GM21381 (cell line): ENCODE measurements around the gene TBCA.
"Not testable (repeated sequence)": the region's sequence is repeated elsewhere in the genome, so short reads cannot be mapped to it uniquely, and the experiment has no call there.

Experiments used
- ATAC-seq: cut with Tn5 transposase; IDR thresholded peaks from one replicate; pipeline ENCODE4 v1.9.1; 2021; ENCODE audit warnings: mild to moderate bottlenecking, moderate library complexity; ENCODE audit not compliant: unreplicated experiment

The TBCA gene

DNA sequence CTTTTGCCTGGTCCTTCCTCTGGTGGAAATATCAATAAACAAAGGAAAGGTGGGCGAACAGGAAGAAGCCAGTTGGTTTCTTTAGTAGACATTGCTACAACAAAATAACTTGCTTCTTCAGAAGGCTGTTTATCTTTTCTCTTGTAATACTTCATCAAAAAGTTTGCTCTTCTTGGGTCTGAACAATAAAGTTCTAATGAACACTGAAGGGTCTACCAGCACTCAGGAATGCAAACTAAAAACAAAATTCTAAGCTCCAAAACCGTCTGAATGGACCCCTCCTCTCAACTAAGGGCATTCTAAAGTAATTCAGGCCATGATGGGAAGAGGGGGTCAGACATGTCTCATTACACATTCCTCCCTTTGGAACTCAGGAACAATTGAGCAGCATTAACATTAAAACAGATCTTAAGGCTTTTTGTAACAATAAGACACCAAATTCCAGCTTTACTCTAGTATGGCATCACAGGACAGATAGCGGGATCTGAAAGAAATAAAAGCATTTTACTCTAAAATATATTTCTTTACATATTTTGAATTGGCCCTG, 2.3 kb downstream of the TBCA start:
- ATAC-seq: no peak

- no peak for ATAC-seq
Observed at GRCh38 chr5:77772729-77773128, 3.4 kb downstream of the TBCA start.

GRCh38 chr5:77771452-77771851, 4.7 kb downstream of the TBCA start:
- ATAC-seq: no peak

DNA sequence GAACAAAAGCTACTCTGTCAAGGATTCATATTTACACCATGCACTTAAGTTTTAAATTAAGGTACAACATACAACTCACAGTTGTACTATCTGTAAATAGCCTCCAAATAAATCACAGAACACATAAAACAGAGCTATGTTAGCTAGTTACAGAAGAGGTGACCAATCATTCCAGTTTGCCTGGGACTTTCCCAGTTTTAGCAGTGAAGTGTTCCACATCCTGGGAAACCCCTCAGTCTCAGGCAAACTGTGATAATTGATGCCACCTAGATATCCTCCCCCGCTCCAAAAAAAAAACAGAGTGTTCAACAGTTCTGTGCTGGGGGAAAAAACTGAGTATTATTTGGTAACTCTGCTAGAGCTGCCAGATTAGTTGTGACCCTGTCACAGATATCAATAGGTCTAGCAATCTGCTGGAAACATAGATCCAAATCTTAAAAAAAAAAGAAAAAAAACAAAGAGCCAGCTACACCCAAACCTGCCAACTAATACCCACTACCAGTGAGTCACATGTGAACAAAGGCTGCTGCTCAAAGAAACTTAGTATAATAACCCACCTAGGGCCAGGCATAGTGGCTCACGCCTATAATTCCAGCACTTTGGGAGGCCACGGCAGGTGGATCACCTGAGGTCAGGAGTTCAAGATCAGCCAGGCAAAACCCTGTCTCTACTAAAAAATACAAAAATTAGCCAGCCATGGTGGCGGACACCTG, 5.7 kb downstream of the TBCA start:
- no peak for ATAC-seq

- ATAC-seq: no peak
Observed at GRCh38 chr5:77768978-77769377, 7.2 kb downstream of the TBCA start.

DNA sequence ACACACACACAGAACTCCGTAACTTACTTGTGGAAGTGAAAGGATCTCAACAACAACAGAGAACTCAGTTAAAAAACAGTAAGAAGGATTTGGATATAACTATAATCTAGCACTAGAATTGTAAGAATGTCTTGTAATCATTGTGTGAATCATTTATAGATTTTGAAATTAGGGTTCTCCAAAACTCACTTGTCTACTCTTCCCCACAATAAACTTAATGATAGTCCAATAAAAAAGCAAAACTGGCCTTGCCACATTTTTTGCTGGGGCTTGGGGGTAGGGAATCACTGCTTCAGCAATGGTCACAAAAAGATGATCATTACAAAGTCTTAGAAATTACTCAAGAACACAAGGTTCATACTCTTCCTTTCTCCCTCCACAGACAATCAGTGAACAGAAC, 8.8 kb downstream of the TBCA start:
- no peak for ATAC-seq

DNA sequence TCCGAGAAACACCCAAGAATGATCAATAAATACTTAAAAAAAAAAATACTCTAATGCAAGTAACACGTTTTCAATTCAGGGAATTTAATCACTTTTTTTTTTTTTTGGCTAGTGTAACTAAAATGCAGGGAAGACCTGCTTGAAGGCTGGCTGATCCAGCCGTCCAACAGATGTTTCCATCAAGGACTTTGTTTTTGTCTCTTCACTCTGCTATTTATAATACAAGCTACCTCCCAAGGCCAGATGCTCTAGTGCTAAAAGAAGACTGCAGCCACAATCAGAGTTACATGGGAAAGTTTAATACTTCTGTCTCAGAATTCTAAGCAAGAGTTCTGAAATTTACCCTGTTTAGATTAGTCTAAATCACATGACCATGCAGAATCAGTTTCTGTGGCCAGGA, 14.5 kb downstream of the TBCA start:
- no peak for ATAC-seq

DNA sequence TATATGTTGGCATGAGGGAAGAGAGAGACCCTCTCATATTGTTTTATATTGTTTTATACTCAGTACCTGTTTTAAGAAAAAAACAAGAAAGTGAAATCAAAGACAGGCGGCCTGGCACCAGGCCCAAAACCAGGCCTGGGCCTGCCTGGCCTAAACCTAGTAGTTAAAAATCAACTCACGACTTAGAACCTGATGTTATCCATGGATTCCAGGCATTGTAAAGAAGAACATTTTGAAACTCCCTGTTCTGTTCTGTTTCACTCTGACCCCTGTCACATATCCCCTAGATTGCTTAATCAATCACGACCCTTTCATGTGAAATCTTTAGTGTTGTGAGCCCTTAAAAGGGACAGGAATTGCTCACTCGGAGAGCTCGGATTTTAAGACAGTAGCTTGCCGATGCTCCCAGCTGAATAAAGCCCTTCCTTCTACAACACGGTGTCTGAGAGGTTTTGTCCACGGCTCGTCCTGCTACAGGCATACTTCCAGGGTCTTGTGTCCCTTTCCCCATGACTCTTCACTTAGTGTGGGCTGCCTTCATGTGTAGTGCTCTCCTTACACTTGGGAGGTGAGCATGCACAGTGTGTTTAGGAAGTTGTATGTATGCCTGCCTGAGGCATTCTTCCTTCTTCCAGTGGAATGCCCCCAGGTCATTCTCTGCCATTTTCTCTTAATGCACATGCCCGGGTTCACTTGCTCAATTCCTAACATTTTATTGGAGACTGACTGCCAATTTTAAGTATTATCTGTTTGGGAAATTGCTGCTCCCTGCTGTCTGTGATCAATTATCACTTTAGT, 17.8 kb downstream of the TBCA start:
- ATAC-seq: no peak

- no peak for ATAC-seq
Observed at GRCh38 chr5:77751328-77752023, 24.7 kb downstream of the TBCA start.

- ATAC-seq: not testable (repeated sequence)
Observed at GRCh38 chr5:77750928-77751327, 25.2 kb downstream of the TBCA start.

DNA sequence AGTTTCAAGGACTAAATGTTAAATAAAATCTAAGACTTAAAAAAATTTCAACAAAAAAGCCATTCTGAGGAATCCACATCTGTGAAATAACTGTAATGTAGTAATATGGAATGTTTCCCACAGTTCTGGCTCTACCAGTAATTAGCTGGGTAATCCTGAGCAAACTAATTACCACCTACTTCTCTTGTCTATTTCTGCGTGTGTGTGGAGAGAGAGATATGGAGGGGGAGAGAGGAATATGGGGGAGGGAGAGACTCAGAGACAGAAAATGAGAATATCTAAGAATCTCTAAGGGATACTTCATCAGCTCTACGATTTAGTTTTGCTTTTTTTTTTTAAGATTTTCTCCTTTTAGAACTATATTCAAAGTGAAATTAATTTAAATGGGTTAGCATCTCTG, 28.0 kb downstream of the TBCA start:
- no peak for ATAC-seq

- no peak for ATAC-seq
Observed at GRCh38 chr5:77744116-77744515, 32.0 kb downstream of the TBCA start.

DNA sequence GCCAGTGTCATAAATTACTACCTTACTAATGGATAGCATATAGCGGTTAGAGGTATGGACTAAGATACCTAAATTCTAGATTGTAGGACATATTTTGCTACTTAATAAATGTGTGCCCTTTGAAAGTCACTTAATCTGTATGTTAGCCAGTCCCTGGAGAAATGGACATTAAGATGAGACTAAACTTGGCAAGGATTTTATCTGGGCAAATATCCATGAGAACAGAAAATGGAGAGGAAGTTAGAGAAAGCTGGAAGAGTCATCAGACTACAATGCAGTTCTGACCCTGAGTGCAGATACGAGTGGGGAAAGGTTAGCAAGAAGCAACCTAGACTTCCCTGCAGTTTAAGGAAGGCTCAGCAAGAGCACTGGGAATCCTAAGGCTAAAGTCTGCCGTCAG, 33.0 kb downstream of the TBCA start:
- ATAC-seq: no peak

DNA sequence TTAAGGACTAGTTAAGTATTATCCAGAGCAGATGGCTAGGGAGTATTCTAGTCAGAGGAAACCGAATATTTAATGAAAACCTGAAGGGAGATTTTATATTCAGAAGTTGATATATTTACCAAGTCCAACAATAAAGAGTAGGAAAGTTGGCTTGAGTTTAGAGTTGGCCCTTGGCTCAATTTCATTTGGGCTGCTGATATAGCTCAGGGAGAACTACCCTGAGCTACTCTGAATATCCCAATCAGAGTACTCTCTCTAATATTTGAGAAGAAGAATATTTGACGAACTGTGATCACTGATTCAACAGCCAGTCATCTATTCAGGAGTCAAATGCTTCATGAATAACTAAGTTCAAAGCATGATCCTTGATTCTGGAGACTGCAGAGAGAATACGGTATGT, 34.5 kb downstream of the TBCA start:
- ATAC-seq: no peak

DNA sequence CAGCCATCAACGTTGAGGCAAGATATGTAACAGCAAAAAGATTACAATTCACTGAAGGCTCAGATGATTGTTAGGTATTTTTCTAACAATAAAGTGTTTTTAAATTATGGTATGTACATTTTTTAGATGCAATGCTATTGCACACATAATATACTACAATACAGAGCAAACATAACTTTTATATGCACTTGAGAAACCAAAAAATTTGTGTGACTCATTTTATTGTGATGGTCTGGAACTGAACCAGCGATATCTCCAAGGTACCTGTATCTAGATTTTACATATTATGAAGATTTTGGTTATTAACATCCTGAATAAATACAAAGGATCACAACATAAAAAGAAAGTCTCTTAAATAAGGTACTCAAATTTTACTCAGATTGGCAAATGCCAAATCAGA, 41.3 kb downstream of the TBCA start:
- ATAC-seq: no peak

GRCh38 chr5:77733130-77733529, 43.0 kb downstream of the TBCA start:
- ATAC-seq: no peak

GRCh38 chr5:77727190-77727589, 48.9 kb downstream of the TBCA start:
- ATAC-seq: no peak

DNA sequence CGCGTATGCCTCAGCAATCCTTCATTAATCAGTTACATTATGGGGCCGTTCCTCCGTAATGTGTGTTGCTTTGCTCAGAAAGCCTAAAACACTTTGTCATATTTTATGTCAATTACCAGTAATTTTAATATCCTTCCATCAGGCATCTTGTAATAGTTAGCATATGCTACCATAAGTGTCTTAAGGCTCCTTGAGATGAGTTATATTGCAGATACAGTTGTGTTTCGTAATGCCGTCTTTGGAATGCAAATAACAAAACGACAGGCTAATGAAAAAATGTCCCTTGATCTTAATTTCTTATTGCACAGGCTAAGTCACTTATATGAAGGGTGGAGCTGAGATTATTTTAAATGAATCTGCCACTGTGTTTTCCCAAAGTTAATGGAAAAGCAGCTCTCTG, 50.5 kb downstream of the TBCA start:
- no peak for ATAC-seq

GRCh38 chr5:77724934-77725333, 51.2 kb downstream of the TBCA start:
- ATAC-seq: no peak

DNA sequence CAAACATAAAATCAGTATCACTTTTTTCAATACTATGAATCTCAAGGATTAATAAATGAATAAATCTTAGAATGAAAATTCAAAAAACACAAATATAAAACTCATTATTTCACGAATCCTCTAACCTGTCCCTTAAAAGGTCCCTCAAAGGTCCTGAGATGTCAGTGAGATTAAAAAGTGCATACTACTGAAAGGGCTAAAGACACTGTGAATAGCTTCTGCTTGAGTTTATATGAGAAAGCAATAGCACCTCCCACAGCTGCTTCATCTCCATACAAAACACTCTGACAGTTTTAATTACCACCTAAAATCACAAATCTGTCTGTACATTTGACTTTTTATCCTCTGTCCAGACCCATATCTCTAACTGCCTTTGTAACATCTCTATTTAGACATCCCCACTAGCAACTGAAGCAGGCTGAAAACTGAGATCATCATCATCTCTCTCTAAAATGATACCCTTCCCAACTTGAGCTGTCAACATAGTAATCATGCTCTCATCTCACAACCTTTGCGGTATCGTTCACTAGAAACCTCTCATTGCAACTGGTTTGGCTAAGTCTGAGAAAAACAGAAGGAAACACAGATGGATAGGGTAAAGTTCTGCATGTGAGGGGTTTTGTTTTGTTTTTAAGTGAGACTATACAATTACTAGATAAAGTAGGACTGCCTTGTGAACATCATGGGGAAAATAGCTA, 56.3 kb downstream of the TBCA start:
- ATAC-seq: no peak
